ENCODE data around the gene FBRS. TPM values are rescaled to one million over a fixed set of nuclear protein-coding genes. Genes with fewer than 3 reads are reported as not detected.

FBRS gene
- total RNA-seq, 1 donor from 2014 or later = 75.0 TPM

DNA sequence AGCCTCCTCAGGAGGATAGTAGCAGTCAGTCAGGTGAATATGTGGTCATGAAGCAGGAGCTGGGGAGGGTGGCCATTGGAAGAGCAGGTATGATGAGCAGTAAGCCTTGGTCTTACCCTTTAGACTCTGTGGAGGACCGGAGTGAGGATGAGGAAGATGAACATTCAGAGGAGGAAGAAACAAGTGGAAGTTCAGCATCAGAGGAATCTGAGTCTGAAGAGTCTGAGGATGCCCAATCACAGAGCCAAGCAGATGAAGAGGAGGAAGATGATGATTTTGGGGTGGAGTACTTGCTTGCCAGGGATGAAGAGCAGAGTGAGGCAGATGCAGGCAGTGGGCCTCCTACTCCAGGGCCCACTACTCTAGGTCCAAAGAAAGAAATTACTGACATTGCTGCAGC lies 53.5 kb downstream of the FBRS start:
- Histone ChIP-seq H3K36me3 (ENCODE audit: insufficient read depth, low read length) (peaks cover 85% of the 10 kb centered on the region), H3K4me3 (ENCODE audit: insufficient read depth, low read depth, low read length) (no peak overlapping the region), H4K20me1 (ENCODE audit: insufficient read depth, low read length) (peaks cover 68% of the 10 kb centered on the region), H2AFZ (ENCODE audit: low read depth, low read length) (no peak overlapping the region), H3K4me2 (ENCODE audit: low read length) (no peak overlapping the region), H3K79me2 (ENCODE audit: insufficient read depth, low read length) (peaks cover 28% of the 10 kb centered on the region), H3K27me3 (ENCODE audit: insufficient read depth, low read length) (no peaks in the 10 kb centered on the region), H3K9me3 (ENCODE audit: insufficient read depth, low read depth, low read length) (no peaks in the 10 kb centered on the region), H3K9ac (ENCODE audit: low read length) (no peak overlapping the region), H3K27ac (ENCODE audit: low read depth, low read length) (no peak overlapping the region), H3K4me1 (ENCODE audit: insufficient read depth, low read length) (peaks cover 12% of the 10 kb centered on the region)
- Mint-ChIP-seq H3K27ac (ENCODE audit: unreplicated experiment) (no peak overlapping the region), H3K36me3 (ENCODE audit: low read depth, unreplicated experiment) (peaks cover 51% of the 10 kb centered on the region), H3K4me3 (ENCODE audit: unreplicated experiment) (no peak overlapping the region), H3K9me3 (ENCODE audit: unreplicated experiment) (no peaks in the 10 kb centered on the region), H3K4me1 (ENCODE audit: low read depth, unreplicated experiment) (peaks cover 17% of the 10 kb centered on the region), H3K27me3 (ENCODE audit: low read depth, unreplicated experiment) (no peaks in the 10 kb centered on the region)
- DNase-seq (ENCODE audit: low read depth) = no peak
- no peak for FAIRE-seq
- TF ChIP-seq, protein P1, sequence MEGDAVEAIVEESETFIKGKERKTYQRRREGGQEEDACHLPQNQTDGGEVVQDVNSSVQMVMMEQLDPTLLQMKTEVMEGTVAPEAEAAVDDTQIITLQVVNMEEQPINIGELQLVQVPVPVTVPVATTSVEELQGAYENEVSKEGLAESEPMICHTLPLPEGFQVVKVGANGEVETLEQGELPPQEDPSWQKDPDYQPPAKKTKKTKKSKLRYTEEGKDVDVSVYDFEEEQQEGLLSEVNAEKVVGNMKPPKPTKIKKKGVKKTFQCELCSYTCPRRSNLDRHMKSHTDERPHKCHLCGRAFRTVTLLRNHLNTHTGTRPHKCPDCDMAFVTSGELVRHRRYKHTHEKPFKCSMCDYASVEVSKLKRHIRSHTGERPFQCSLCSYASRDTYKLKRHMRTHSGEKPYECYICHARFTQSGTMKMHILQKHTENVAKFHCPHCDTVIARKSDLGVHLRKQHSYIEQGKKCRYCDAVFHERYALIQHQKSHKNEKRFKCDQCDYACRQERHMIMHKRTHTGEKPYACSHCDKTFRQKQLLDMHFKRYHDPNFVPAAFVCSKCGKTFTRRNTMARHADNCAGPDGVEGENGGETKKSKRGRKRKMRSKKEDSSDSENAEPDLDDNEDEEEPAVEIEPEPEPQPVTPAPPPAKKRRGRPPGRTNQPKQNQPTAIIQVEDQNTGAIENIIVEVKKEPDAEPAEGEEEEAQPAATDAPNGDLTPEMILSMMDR (IDR thresholded peaks at IDR 0.05; ENCODE audit: insufficient read depth, low read depth, low read length) = no peak
- TF ChIP-seq EZH2 (IDR thresholded peaks at IDR 0.05; ENCODE audit: insufficient read depth, low read length) = no peak

DNA sequence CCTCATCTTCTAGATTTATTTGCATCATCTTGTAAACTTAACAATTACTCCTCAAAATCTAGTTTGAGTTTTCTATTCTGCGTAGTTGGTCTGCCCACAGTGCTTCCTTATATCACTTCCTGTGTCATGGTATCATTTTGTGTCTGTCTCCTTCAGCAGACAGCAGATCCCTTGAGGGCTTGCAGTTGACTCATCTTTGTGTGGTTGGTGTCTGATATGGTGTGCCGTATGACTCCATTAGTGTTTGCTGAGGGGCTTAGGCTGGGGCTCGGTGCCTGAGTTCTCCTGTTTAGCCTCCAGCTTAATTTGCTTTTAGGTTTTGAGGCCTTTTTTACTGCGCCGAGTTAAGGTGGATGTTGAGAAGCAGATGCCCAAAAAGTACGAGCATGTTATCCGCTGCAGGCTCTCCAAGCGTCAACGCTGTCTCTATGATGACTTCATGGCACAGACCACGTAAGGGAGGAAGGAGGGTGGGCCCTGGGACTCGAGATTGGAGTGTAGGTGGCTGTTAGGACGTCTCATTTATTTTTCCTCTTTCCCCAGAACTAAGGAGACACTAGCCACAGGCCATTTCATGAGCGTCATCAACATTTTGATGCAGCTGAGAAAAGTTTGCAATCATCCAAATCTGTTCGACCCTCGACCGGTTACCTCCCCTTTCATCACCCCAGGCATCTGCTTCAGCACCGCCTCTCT lies 57.7 kb downstream of the FBRS start:
- H3K36me3 Mint-ChIP-seq (ENCODE audit: low read depth, unreplicated experiment) = peaks cover 55% of the 10 kb centered on the region
- Histone ChIP-seq H4K20me1 (ENCODE audit: insufficient read depth, low read length) (peaks cover 66% of the 10 kb centered on the region), H3K4me3 (ENCODE audit: insufficient read depth, low read depth, low read length) (no peak overlapping the region), H3K4me2 (ENCODE audit: low read length) (peak overlapping the region; percentile 7), H3K9me3 (ENCODE audit: insufficient read depth, low read depth, low read length) (no peaks in the 10 kb centered on the region), H3K27ac (ENCODE audit: low read depth, low read length) (peak overlapping the region; percentile 40), H3K36me3 (ENCODE audit: insufficient read depth, low read length) (peaks cover 72% of the 10 kb centered on the region), H2AFZ (ENCODE audit: low read depth, low read length) (no peak overlapping the region), H3K9ac (ENCODE audit: low read length) (no peak overlapping the region), H3K27me3 (ENCODE audit: insufficient read depth, low read length) (no peaks in the 10 kb centered on the region), H3K79me2 (ENCODE audit: insufficient read depth, low read length) (peaks cover 49% of the 10 kb centered on the region), H3K4me1 (ENCODE audit: insufficient read depth, low read length) (peaks cover 12% of the 10 kb centered on the region)
- H3K27ac Mint-ChIP-seq (ENCODE audit: unreplicated experiment) = peak overlapping the region; percentile 68
- DNase-seq (ENCODE audit: low read depth) = peak; percentile 18
- peak overlapping the region; percentile 52 for H3K4me3 Mint-ChIP-seq (ENCODE audit: unreplicated experiment)
- FAIRE-seq = no peak
- H3K9me3 Mint-ChIP-seq (ENCODE audit: unreplicated experiment) = no peaks in the 10 kb centered on the region
- peaks cover 17% of the 10 kb centered on the region for H3K4me1 Mint-ChIP-seq (ENCODE audit: low read depth, unreplicated experiment)
- no peak for TF ChIP-seq EZH2 (IDR thresholded peaks at IDR 0.05; ENCODE audit: insufficient read depth, low read length)
- TF ChIP-seq, protein P1 (IDR thresholded peaks at IDR 0.05; ENCODE audit: insufficient read depth, low read depth, low read length) = no peak
- no peaks in the 10 kb centered on the region for H3K27me3 Mint-ChIP-seq (ENCODE audit: low read depth, unreplicated experiment)

DNA sequence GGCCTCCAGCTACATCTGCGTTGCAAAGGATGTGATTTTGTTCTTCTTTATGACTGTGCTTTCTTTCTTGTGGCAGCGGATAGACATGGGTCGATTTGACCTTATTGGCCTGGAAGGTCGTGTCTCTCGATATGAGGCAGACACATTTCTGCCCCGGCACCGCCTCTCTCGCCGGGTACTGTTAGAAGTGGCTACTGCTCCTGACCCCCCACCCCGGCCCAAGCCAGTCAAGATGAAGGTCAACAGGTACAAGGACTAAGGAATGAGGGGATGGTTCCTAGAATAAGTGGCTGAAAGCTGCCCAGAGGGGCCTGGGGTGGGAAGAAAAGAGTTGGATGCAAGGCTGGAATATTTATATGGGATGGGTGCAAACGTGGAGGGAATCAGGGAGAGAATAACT lies 61.9 kb downstream of the FBRS start:
- Mint-ChIP-seq H3K4me3 (ENCODE audit: unreplicated experiment) (no peak overlapping the region), H3K27ac (ENCODE audit: unreplicated experiment) (no peak overlapping the region), H3K9me3 (ENCODE audit: unreplicated experiment) (no peaks in the 10 kb centered on the region), H3K27me3 (ENCODE audit: low read depth, unreplicated experiment) (no peaks in the 10 kb centered on the region), H3K4me1 (ENCODE audit: low read depth, unreplicated experiment) (peaks cover 10% of the 10 kb centered on the region), H3K36me3 (ENCODE audit: low read depth, unreplicated experiment) (peaks cover 51% of the 10 kb centered on the region)
- Histone ChIP-seq H2AFZ (ENCODE audit: low read depth, low read length) (no peak overlapping the region), H3K27ac (ENCODE audit: low read depth, low read length) (no peak overlapping the region), H3K79me2 (ENCODE audit: insufficient read depth, low read length) (peaks cover 67% of the 10 kb centered on the region), H3K36me3 (ENCODE audit: insufficient read depth, low read length) (peaks cover 74% of the 10 kb centered on the region), H3K4me1 (ENCODE audit: insufficient read depth, low read length) (peaks cover 5% of the 10 kb centered on the region), H3K4me2 (ENCODE audit: low read length) (no peak overlapping the region), H3K27me3 (ENCODE audit: insufficient read depth, low read length) (no peaks in the 10 kb centered on the region), H3K4me3 (ENCODE audit: insufficient read depth, low read depth, low read length) (no peak overlapping the region), H3K9ac (ENCODE audit: low read length) (no peak overlapping the region), H4K20me1 (ENCODE audit: insufficient read depth, low read length) (peaks cover 89% of the 10 kb centered on the region), H3K9me3 (ENCODE audit: insufficient read depth, low read depth, low read length) (no peaks in the 10 kb centered on the region)
- no peak for TF ChIP-seq EZH2 (IDR thresholded peaks at IDR 0.05; ENCODE audit: insufficient read depth, low read length)
- TF ChIP-seq, protein P1 (IDR thresholded peaks at IDR 0.05; ENCODE audit: insufficient read depth, low read depth, low read length) = no peak
- FAIRE-seq (no peak), DNase-seq (ENCODE audit: low read depth) (no peak)

Data from astrocyte (in vitro differentiated cells and primary cell).